Mammary epithelial cell (primary cell): Measurements from ENCODE around the gene IFIT1B.

Experiments
- EZH2 ChIP-seq: IDR thresholded peaks from 2 replicates; pipeline ENCODE4 v1.6.1; 2012; ENCODE audit warnings: low read length, inconsistent platforms, borderline replicate concordance
- TF ChIP-seq, protein P1 (sequence below), 2 donors: IDR thresholded peaks in 1 of 2; conservative IDR thresholded peaks in 1 of 2; 2 replicates each; pipeline ENCODE4 v1.5.1; 2011 to 2012; ENCODE audit warnings: inconsistent platforms in 2 of 2, low read length in 2 of 2, mild to moderate bottlenecking in 2 of 2, control low read depth in 1 of 2, low read depth in 1 of 2; ENCODE audit not compliant: insufficient read depth in 1 of 2; ENCODE audit errors: extremely low read depth in 1 of 2

DNA sequence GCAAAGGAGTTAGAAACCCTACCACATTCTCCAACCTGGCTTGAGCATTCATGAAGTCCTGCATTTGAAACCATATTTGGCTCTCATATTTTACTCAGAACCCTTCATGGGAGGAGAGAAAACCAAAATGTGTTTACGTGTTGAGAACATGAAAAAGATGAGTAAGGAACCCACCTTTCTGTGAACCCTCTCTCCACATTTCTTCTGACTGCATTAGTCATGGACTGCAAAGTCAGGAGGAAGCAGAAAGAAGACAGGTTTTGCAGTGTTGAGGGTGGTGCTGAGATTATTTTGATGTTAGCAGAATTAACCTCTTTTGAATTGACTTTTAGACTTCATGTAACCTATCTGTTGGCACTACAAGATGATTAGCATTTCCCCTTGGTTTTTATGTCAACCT, 4.9 kb downstream of the IFIT1B start:
- TF ChIP-seq, protein P1, sequence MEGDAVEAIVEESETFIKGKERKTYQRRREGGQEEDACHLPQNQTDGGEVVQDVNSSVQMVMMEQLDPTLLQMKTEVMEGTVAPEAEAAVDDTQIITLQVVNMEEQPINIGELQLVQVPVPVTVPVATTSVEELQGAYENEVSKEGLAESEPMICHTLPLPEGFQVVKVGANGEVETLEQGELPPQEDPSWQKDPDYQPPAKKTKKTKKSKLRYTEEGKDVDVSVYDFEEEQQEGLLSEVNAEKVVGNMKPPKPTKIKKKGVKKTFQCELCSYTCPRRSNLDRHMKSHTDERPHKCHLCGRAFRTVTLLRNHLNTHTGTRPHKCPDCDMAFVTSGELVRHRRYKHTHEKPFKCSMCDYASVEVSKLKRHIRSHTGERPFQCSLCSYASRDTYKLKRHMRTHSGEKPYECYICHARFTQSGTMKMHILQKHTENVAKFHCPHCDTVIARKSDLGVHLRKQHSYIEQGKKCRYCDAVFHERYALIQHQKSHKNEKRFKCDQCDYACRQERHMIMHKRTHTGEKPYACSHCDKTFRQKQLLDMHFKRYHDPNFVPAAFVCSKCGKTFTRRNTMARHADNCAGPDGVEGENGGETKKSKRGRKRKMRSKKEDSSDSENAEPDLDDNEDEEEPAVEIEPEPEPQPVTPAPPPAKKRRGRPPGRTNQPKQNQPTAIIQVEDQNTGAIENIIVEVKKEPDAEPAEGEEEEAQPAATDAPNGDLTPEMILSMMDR (conservative IDR thresholded peaks at IDR 0.05 in 1 of 2, IDR thresholded peaks at IDR 0.05 in 1 of 2; ENCODE audit: extremely low read depth in 1 of 2, insufficient read depth in 1 of 2, low read depth in 1 of 2, low read length in 2 of 2) = no peak
- TF ChIP-seq EZH2 = no peak
